ENCODE data around the gene MAOB.

- TF ChIP-seq ATF3 (CRISPR knock-in tag; conservative IDR thresholded peaks at IDR 0.05) (no peak), ZNF671 (CRISPR knock-in tag; IDR thresholded peaks at IDR 0.05) (no peak)
These were observed 72.8 kb downstream of the MAOB start for GRCh38 chrX:43809463-43809862.
